ENCODE results near the gene PPP1R14D. TPM values are rescaled to one million over a fixed set of nuclear protein-coding genes. Genes with fewer than 3 reads are reported as not detected.

Gene PPP1R14D
- total RNA-seq, 3 donors from 2014 or later = not detected

- no peak overlapping the region for H3K4me3 Mint-ChIP-seq
- DNase-seq = no peak
- no peaks in the 10 kb centered on the region for H3K9me3 Mint-ChIP-seq
- no peaks in the 10 kb centered on the region for H3K27me3 Mint-ChIP-seq (ENCODE audit: low read depth)
- peaks cover 7% of the 10 kb centered on the region for H3K36me3 Mint-ChIP-seq (ENCODE audit: insufficient read depth)
- H3K4me1 Mint-ChIP-seq (ENCODE audit: low read depth) = no peaks in the 10 kb centered on the region
- ATAC-seq = no peak
Measured at GRCh38 chr15:40819048-40819447, 9.5 kb downstream of the PPP1R14D start.

DNA sequence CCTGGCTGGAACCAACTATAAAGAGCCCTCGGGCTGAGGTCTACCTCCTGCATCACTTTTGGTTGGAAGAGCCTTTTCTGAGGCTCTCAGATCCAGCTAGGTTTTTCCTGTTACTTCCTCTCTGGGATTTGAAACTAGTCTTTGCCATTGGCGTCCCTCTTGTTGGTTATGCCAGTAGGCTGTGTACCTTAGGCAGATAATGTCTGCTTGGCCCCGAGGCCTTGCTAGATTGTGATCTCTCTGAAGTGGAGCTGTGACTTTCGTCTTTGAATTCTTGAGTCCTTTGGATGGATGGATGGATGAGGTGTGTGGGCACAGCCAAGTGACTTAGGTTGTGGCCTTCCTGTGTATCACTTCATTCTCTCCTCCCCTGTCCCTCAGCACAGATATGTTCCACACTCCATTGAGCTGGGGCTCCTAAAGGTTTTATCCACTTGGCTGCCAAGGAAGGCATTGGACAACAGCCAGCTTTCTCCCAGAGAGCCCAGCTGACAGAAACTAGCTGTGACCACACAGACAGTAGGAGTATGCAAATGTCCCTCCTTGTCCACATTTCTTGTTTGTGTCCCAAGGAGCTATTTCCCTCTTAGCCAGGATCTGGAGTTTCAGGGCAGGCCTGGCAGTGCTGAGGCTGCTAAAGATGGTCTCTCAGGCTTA is 13.3 kb downstream of the PPP1R14D start:
- H3K36me3 Mint-ChIP-seq (ENCODE audit: insufficient read depth) = peaks cover 18% of the 10 kb centered on the region

GRCh38 chr15:40812721-40813425 is 15.6 kb downstream of the PPP1R14D start:
- no peak for DNase-seq
- Mint-ChIP-seq H3K4me3 (no peak overlapping the region), H3K9me3 (no peaks in the 10 kb centered on the region), H3K36me3 (ENCODE audit: insufficient read depth) (peaks cover 18% of the 10 kb centered on the region), H3K27me3 (ENCODE audit: low read depth) (no peaks in the 10 kb centered on the region), H3K4me1 (ENCODE audit: low read depth) (peaks cover 7% of the 10 kb centered on the region)
- ATAC-seq = no peak

More for the DNA sequence above, 13.3 kb downstream of the PPP1R14D start:
- Mint-ChIP-seq H3K4me3 (no peak overlapping the region), H3K27me3 (ENCODE audit: low read depth) (no peaks in the 10 kb centered on the region), H3K4me1 (ENCODE audit: low read depth) (no peaks in the 10 kb centered on the region), H3K9me3 (no peaks in the 10 kb centered on the region)
- DNase-seq (no peak), ATAC-seq (no peak)

DNA sequence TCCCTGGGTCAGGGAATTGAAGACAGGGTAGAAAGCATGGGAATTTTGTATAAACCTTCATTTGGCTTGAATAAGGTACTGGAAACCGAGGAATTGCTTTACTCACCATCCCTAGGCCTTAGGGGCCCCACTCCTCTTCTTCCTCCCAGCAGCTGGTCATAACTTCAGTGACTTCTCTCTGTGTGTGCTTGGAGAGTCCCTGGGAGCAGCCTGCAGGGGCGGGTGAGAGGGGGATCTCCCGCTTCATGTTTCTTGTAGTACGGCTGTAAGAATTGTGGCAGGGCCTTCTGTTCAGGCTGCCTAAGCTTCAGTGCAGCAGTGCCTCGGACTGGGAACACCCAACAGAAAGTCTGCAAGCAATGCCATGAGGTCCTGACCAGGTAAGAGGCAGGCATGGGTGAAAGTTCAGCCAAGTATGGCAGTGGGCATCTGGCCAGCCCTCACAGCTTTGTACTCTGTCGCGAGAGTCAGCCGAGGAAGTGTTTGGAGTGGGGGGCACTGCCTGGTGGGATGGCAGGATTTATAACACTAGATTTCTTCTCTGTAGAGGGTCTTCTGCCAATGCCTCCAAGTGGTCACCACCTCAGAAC is 19.6 kb downstream of the PPP1R14D start:
- H3K36me3 Mint-ChIP-seq (ENCODE audit: insufficient read depth) = peaks cover 13% of the 10 kb centered on the region
- no peaks in the 10 kb centered on the region for H3K27me3 Mint-ChIP-seq (ENCODE audit: low read depth)
- H3K4me1 Mint-ChIP-seq (ENCODE audit: low read depth) = peaks cover 14% of the 10 kb centered on the region
- peak overlapping the region; percentile 98 for H3K4me3 Mint-ChIP-seq
- no peaks in the 10 kb centered on the region for H3K9me3 Mint-ChIP-seq
- no peak for ATAC-seq
- no peak for DNase-seq

DNA sequence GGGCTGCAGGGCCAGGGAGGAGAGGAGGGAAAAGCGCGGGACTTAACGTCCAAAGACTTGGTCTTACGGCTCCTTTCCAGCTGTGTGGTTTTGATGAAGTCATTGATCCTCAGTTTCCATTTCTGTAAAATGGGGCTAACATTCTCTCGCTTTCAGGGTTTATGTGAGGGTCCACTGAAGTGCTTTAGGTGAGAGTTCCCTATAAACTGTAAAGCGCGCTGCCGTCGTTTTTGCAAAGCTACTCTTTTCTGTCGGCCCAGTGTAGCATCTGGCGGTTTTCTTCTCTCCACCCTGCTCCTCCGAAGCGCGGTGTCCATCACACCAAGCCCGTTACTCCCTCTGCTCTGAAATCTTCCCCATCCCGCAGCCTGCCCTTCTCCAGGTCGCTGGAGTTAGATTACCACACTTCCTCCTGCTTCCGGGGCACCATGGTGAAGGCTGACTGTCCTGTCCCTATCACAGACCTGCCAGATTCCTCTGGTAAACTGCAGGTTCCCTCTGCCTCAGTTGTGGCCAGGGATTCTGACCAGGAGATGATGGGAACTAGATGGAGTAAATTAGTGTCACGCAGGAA is 20.5 kb downstream of the PPP1R14D start:
- H3K36me3 Mint-ChIP-seq (ENCODE audit: insufficient read depth) = peaks cover 13% of the 10 kb centered on the region
- no peaks in the 10 kb centered on the region for H3K27me3 Mint-ChIP-seq (ENCODE audit: low read depth)
- DNase-seq = no peak
- no peak for ATAC-seq
- H3K4me1 Mint-ChIP-seq (ENCODE audit: low read depth) = peaks cover 17% of the 10 kb centered on the region
- no peaks in the 10 kb centered on the region for H3K9me3 Mint-ChIP-seq
- H3K4me3 Mint-ChIP-seq = peak overlapping the region; percentile 98

DNA sequence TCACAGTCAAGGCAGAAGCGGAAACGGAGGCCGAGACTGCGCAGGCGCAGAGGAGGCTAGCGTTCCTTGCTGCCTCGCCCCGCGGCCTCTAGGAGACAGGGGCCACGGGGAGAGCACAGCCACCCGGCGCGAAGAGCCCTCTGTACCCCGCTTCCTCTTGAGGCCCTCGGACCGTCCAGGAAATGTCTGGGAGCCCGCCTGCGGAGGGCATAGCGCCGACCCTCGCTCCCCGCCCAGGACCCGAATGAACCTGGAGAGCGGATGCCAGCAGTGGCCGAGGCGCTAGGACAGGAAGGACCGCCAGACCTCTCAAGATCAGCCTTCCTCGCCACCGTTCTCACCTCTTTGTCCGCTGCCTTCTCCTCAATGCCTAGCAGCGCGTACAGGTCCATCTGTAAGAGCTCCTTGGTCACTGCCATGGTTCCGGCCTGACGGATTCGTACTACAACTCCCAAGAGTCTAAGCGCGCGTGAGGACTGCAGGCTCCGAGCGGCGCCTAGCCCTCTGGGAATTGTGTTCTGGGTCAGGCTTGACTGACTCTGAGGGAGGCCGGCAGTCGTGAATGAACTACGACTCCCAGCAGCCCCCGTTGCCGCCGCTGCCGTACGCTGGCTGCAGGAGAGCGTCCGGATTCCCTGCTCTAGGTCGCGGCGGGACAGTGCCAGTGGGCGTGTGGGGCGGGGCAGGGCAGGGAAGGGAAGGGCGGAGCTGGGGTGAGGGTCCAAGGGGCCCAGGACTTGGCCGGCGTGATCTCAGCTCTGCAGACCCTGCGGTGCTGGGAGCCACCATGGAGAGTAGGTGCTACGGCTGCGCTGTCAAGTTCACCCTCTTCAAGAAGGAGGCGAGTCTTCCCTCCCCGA is 21.2 kb downstream of the PPP1R14D start, which contains the start of the genes DNAJC17 and ZFYVE19:
DNAJC17 (minus strand) TSS at position 446 of the 860 bp plus-strand sequence; CDS start at position 419, 27 bp downstream.
ZFYVE19 (plus strand) TSS at position 62 of the 860 bp plus-strand sequence; CDS start at position 563, 501 bp downstream.
- no peaks in the 10 kb centered on the region for H3K27me3 Mint-ChIP-seq (ENCODE audit: low read depth)
- peaks cover 9% of the 10 kb centered on the region for H3K36me3 Mint-ChIP-seq (ENCODE audit: insufficient read depth)
- peak within 1 kb of the TSS; percentile 98 for H3K4me3 Mint-ChIP-seq
- no peaks in the 10 kb centered on the region for H3K9me3 Mint-ChIP-seq
- peak; percentile 98 for ATAC-seq
- DNase-seq = peak; percentile 91
- H3K4me1 Mint-ChIP-seq (ENCODE audit: low read depth) = peaks cover 17% of the 10 kb centered on the region

DNA sequence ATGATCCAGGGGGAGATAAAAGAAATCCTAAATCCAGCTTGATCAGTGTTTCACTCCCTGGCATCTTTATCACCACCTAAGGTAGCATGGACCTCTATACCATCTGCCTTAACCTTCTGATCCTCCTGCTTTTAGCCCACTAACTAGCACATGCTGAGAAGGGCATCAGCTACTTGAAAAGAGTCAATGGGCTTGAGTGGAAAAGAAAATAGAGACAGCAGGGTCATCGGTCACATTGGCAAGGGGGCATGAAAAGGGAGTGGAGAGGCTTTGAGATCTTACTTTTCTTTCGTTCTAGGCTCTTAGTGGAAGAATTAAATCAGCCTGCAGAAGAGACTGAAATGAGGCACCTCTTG is 21.9 kb downstream of the PPP1R14D start:
- Mint-ChIP-seq H3K4me3 (peak overlapping the region; percentile 98), H3K9me3 (no peaks in the 10 kb centered on the region), H3K4me1 (ENCODE audit: low read depth) (peaks cover 20% of the 10 kb centered on the region), H3K36me3 (ENCODE audit: insufficient read depth) (peaks cover 12% of the 10 kb centered on the region), H3K27me3 (ENCODE audit: low read depth) (no peaks in the 10 kb centered on the region)
- no peak for DNase-seq
- ATAC-seq = peak; percentile 0 to 1

DNA sequence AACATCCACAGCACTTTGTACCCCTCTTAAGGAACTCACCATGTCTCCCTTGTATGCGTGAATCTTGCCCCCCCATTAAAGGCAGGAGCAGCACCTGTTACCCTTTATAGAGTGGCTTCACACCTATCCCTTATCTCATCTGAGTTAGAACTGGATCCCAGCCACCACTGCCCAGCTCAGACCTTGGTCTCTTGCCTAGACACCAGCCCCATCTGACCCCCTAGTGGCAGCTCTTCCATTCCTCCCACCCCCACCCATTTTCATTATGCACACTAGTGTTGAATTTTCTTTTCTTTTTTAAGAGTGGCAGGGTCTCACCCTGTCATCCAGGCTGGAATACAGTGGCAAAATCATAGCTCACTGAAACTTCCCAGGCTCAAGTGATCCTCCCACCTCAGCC is 24.8 kb downstream of the PPP1R14D start:
- H3K27me3 Mint-ChIP-seq (ENCODE audit: low read depth) = no peaks in the 10 kb centered on the region
- H3K9me3 Mint-ChIP-seq = no peaks in the 10 kb centered on the region
- peaks cover 27% of the 10 kb centered on the region for H3K4me1 Mint-ChIP-seq (ENCODE audit: low read depth)
- DNase-seq = no peak
- H3K4me3 Mint-ChIP-seq = no peak overlapping the region
- no peak for ATAC-seq
- peaks cover 19% of the 10 kb centered on the region for H3K36me3 Mint-ChIP-seq (ENCODE audit: insufficient read depth)

DNA sequence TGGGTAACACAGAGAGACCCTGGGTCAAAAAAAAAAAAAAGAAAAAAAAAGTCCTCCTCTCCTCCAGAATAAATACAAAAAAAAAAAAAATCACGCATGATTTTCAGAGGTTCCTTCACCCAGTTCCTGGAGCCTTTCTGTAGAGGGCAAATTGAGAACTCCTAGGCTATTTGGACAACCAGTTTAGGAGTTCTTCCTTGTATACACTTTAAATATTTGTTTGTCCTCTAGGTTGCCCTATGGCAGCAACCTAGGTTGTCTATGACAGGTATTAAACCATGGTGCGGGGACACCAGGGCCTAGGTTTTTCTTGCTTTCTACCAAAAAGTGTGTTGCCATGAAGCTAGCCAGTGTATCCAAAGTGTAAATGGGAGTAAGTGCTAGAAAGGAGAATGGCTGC is 25.4 kb downstream of the PPP1R14D start:
- DNase-seq (no peak), ATAC-seq (no peak)
- Mint-ChIP-seq H3K27me3 (ENCODE audit: low read depth) (no peaks in the 10 kb centered on the region), H3K4me1 (ENCODE audit: low read depth) (peaks cover 26% of the 10 kb centered on the region), H3K4me3 (no peak overlapping the region), H3K36me3 (ENCODE audit: insufficient read depth) (peaks cover 24% of the 10 kb centered on the region), H3K9me3 (no peaks in the 10 kb centered on the region)

- ATAC-seq (no peak), DNase-seq (no peak)
- no peaks in the 10 kb centered on the region for H3K27me3 Mint-ChIP-seq (ENCODE audit: low read depth)
- peaks cover 32% of the 10 kb centered on the region for H3K36me3 Mint-ChIP-seq (ENCODE audit: insufficient read depth)
- no peak overlapping the region for H3K4me3 Mint-ChIP-seq
- H3K4me1 Mint-ChIP-seq (ENCODE audit: low read depth) = peaks cover 29% of the 10 kb centered on the region
- H3K9me3 Mint-ChIP-seq = no peaks in the 10 kb centered on the region
Measured at GRCh38 chr15:40799523-40799922, 29.0 kb downstream of the PPP1R14D start.

- H3K36me3 Mint-ChIP-seq (ENCODE audit: insufficient read depth) = peaks cover 37% of the 10 kb centered on the region
- H3K4me1 Mint-ChIP-seq (ENCODE audit: low read depth) = peaks cover 32% of the 10 kb centered on the region
- no peaks in the 10 kb centered on the region for H3K9me3 Mint-ChIP-seq
- H3K4me3 Mint-ChIP-seq = no peak overlapping the region
- ATAC-seq (no peak), DNase-seq (no peak)
- H3K27me3 Mint-ChIP-seq (ENCODE audit: low read depth) = no peaks in the 10 kb centered on the region
Measured at GRCh38 chr15:40796512-40796911, 32.0 kb downstream of the PPP1R14D start.

DNA sequence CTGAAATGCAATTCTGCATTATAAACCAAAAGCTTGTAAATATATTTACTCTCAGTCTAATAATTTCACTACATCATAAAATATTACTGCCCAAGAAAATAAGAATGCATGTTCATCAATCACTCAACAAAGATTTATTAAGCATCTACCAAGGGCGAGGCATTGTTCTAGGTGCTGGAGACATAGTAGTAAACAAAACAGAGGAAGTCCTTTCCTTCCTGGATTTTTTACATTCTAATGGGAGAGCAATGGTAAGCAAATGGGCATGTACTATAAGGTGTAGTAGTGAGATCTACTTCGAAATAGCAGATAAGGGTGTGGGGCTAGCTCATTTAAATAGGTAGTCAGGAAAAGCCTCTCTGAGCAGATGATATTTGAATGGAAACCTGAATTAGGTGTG is 32.5 kb downstream of the PPP1R14D start:
- DNase-seq (no peak), ATAC-seq (no peak)
- H3K36me3 Mint-ChIP-seq (ENCODE audit: insufficient read depth) = peaks cover 35% of the 10 kb centered on the region
- H3K9me3 Mint-ChIP-seq = no peaks in the 10 kb centered on the region
- H3K4me3 Mint-ChIP-seq = no peak overlapping the region
- H3K27me3 Mint-ChIP-seq (ENCODE audit: low read depth) = no peaks in the 10 kb centered on the region
- H3K4me1 Mint-ChIP-seq (ENCODE audit: low read depth) = peaks cover 30% of the 10 kb centered on the region

DNA sequence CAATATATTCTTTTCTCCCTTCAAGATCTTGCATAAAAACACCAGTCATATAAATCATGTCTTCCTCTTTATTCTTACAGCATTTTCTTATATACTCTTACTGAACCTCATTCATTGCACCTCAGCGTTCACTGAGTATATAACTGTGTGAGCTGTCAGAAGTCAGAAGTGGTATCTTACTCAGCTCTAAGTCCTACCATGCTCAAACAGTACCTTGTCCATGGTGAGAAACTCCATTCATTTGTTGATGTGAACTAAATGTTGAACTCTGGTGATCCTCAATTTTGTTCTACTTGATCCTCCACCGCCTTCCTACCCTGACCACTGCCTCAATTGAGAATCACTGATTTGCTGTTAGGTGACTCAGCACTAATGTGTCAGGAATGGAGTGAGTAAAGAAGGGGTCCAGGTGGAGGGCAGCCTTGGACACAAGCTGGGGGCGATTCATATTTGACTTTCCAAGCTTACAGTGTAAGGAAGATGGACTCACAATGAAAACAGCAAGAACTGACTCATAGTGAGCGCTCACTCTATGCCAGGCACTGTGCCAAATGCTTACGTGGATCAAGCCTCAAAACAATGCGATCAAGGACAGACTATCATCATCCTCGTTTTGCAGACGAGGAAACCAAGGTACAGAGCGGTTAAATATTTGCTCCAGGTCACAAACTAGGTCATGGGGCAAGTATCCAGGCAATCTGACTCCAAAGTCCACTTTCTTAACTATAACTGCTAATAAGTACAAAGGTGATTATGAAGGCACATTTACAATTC is 35.1 kb downstream of the PPP1R14D start:
- no peak overlapping the region for H3K4me3 Mint-ChIP-seq
- no peak for DNase-seq
- no peaks in the 10 kb centered on the region for H3K27me3 Mint-ChIP-seq (ENCODE audit: low read depth)
- H3K4me1 Mint-ChIP-seq (ENCODE audit: low read depth) = peaks cover 30% of the 10 kb centered on the region
- peak; percentile 44 to 67 for ATAC-seq
- H3K36me3 Mint-ChIP-seq (ENCODE audit: insufficient read depth) = peaks cover 21% of the 10 kb centered on the region
- H3K9me3 Mint-ChIP-seq = no peaks in the 10 kb centered on the region

Measured in activated T-cell treated with anti-CD3 and anti-CD28 coated beads, Interleukin-2, amount 50 U/mL, for 4 hours (primary cell).